ENCODE measurements around the gene SCAMP2.

DNA sequence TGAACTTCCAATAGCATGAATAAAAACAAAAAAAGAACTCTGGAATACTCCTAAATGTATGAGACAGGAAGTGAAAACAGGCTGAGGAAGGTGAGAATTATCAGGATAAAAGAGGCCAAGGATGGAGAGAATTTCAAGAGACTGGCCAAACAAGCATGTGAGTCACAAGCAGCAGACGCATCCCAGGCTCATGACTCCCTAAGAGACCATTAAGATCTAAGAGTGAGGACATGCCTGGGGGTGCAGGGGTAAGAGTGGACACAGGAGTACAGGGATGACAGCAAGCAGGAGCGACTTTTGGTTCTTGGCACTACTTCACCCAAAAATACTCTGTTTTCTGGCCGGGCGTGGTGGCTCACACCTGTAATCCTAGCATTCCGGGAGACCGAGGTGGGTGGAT is 7.1 kb downstream of the SCAMP2 start:
- no peak for TF ChIP-seq CTCF (conservative IDR thresholded peaks at IDR 0.05)
- no peak for TF ChIP-seq ZFX (IDR thresholded peaks at IDR 0.05)
